Gastrocnemius medialis (tissue), 4 donors: Measurements from ENCODE around the gene SPIN3. TPM values are rescaled to one million over a fixed set of nuclear protein-coding genes. Genes with fewer than 3 reads are reported as not detected.

Experiments
- ATAC-seq, 2 donors: fragments of 150-250 bp; one replicate each; pipeline ENCODE4 v1.9.1; 2016
- DNase-seq, 2 donors: peaks; one replicate each; pipeline ENCODE4 v3.0.0-alpha.2; 2019
- H3K27ac ChIP-seq, 4 donors: fragments of 200-600 bp; sonication (generic); 1 replicate in 1 of 4; 2 replicates in 3 of 4; pipeline ENCODE4 v1.5.1; 2016 to 2018; ENCODE audit warnings: mild to moderate bottlenecking in 2 of 4, moderate library complexity in 1 of 4
- H3K27me3 ChIP-seq, 3 donors: fragments of 200-600 bp; sonication (generic) in 2 of 3; 1 replicate in 1 of 3; 2 replicates in 2 of 3; pipeline versions ENCODE4 v1.5.1 to v1.6.0; 2016 to 2019; ENCODE audit warnings: mild to moderate bottlenecking in 1 of 3, moderate library complexity in 1 of 3
- H3K36me3 ChIP-seq, 2 donors: fragments of 200-600 bp; sonication (generic) in 1 of 2; one replicate each; pipeline ENCODE4 v1.5.1; 2017 to 2018
- H3K4me1 ChIP-seq, 2 donors: fragments of 200-600 bp; sonication (generic) in 1 of 2; one replicate each; pipeline ENCODE4 v1.5.1; 2016 to 2017; ENCODE audit warnings: mild to moderate bottlenecking in 2 of 2
- H3K4me3 ChIP-seq, 4 donors: fragments of 200-600 bp; sonication (generic) in 3 of 4; 1 replicate in 1 of 4; 2 replicates in 3 of 4; pipeline ENCODE4 v1.5.1; 2016 to 2019; ENCODE audit warnings: mild to moderate bottlenecking in 2 of 4
- H3K9me3 ChIP-seq, 3 donors: fragments of 200-600 bp; sonication (generic) in 2 of 3; 1 replicate in 1 of 3; 2 replicates in 2 of 3; pipeline ENCODE4 v1.5.1; 2016 to 2019
- POLR2A ChIP-seq, 2 donors: fragments of 450-650 bp; IDR thresholded peaks; one replicate each; pipeline ENCODE4 v1.6.1; 2017; ENCODE audit warnings: antibody characterized with exemption in 2 of 2, mild to moderate bottlenecking in 2 of 2, moderate library complexity in 2 of 2
- in situ Hi-C, 4 donors: fragments of 200-750 bp; cut with MboI; loops; one replicate each; pipeline versions ENCODE4 v1.15.0 to v1.8.0; 2017; ENCODE audit warnings: low sequenced_read_pairs in 4 of 4
- intact Hi-C: fragments of 100-400 bp; cut with DNase I; formaldehyde crosslinking; loops from one replicate; pipeline ENCODE4 v1.15.1; 2023; ENCODE audit warnings: low total_unique reads
- total RNA-seq, 4 donors: library from RNA; depleted of rRNA; stranded (reverse); fragments of >200 nt; gene quantifications; one replicate each; pipeline versions ENCODE4 v1.1.0 to v1.2.3, GENCODE V29; 2016
- TF ChIP-seq, protein P1 (sequence below), 5 experiments: fragments of 450-650 bp in 3 of 5; fragments of 200-600 bp in 2 of 5; sonication (generic) in 2 of 5; IDR thresholded peaks in 4 of 5; conservative IDR thresholded peaks in 1 of 5; 1 replicate in 4 of 5; 2 replicates in 1 of 5; pipeline ENCODE4 v1.5.1; 2016 to 2019; ENCODE audit warnings: antibody characterized with exemption in 5 of 5, mild to moderate bottlenecking in 3 of 5, moderate library complexity in 3 of 5

SPIN3 gene
- total RNA-seq, 4 donors from 2014 or later = 0.85 to 7.4 (median 1.8) TPM

DNA sequence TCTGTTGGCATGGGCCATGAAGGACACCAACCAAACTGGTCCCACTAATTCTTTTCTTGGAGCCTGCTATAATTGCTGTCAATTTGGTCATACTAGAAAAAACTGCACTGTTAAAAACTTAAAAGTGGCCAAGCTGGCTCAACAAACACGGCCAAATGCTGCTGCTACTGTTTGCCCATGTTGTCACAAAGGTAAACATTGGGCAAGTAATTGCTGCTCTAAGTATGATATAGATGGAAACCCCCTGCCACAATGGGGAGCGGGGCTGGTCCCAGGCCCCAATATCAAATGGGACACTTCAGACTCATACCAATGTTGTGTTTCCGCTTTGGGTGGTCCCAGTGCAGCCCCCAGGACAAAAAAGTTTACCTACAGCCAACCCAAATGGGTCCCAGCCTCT is 52.1 kb downstream of the SPIN3 start:
- no peak overlapping the region for H3K4me3 ChIP-seq
- H3K9me3 ChIP-seq = no peaks in the 10 kb centered on the region
- peaks cover 2 to 13% of the 10 kb centered on the region in 2 donors for H3K4me1 ChIP-seq
- H3K27ac ChIP-seq = no peak overlapping the region
- no peak for DNase-seq
- no peaks in the 10 kb centered on the region for H3K36me3 ChIP-seq
- H3K27me3 ChIP-seq = peaks cover 0 to 4% (median 0%) of the 10 kb centered on the region in 3 donors
- in situ Hi-C loops (no loop called here), intact Hi-C loops (loop anchor here (10.0 kb wide), 1 partner anchor 138 kb away; no protein-coding TSS in a partner anchor)
- no peak for ATAC-seq
- TF ChIP-seq, protein P1, sequence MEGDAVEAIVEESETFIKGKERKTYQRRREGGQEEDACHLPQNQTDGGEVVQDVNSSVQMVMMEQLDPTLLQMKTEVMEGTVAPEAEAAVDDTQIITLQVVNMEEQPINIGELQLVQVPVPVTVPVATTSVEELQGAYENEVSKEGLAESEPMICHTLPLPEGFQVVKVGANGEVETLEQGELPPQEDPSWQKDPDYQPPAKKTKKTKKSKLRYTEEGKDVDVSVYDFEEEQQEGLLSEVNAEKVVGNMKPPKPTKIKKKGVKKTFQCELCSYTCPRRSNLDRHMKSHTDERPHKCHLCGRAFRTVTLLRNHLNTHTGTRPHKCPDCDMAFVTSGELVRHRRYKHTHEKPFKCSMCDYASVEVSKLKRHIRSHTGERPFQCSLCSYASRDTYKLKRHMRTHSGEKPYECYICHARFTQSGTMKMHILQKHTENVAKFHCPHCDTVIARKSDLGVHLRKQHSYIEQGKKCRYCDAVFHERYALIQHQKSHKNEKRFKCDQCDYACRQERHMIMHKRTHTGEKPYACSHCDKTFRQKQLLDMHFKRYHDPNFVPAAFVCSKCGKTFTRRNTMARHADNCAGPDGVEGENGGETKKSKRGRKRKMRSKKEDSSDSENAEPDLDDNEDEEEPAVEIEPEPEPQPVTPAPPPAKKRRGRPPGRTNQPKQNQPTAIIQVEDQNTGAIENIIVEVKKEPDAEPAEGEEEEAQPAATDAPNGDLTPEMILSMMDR (IDR thresholded peaks at IDR 0.05 in 4 of 5, conservative IDR thresholded peaks at IDR 0.05 in 1 of 5) = no peak
- TF ChIP-seq POLR2A (IDR thresholded peaks at IDR 0.05) = no peak

Other genes starting within 250 kb of the SPIN3 start
- gene SPIN2B, start 126.0 kb upstream of the SPIN3 start, total RNA-seq = 1 to 10 TPM; 3.2 to 9.0 (median 5.6) TPM
- not detected for gene SPIN2A, start 141.9 kb upstream of the SPIN3 start, total RNA-seq